Fibroblast of pulmonary artery (primary cell): ENCODE data around the gene PHF24.
"Not testable (repeated sequence)": the region's sequence is repeated elsewhere in the genome, so short reads cannot be mapped to it uniquely, and the experiment has no call there.

Experiments
- DNase-seq: peaks from one replicate; pipeline ENCODE4 v3.0.0-alpha.2; 2010; ENCODE audit warnings: low read depth
- H3K4me3 ChIP-seq: replicated peaks from 2 replicates; pipeline ENCODE4 v1.5.1; 2011; ENCODE audit warnings: low read depth, mild to moderate bottlenecking, control low read depth, low read length, moderate library complexity
- CTCF ChIP-seq: IDR thresholded peaks from 2 replicates; pipeline ENCODE4 v1.5.1; 2011; ENCODE audit warnings: mild to moderate bottlenecking, control low read depth, low read length, inconsistent platforms; ENCODE audit errors: missing control alignments

The PHF24 gene

GRCh38 chr9:34957492-34958410 lies at the start of gene PHF24:
TSS of gene PHF24 (plus strand) at chr9:34958285. CDS start at chr9:34971299, 13,014 bp downstream.
- TF ChIP-seq CTCF: no peak
- DNase-seq: no peak
- no peak within 1 kb of the TSS for H3K4me3 ChIP-seq

- no peak for DNase-seq
- H3K4me3 ChIP-seq: no peak overlapping the region
- no peak for TF ChIP-seq CTCF
Observed at GRCh38 chr9:34927061-34927460, 31.0 kb upstream of the PHF24 start.

- no peak for DNase-seq
- no peak overlapping the region for H3K4me3 ChIP-seq
- TF ChIP-seq CTCF: no peak
Observed at GRCh38 chr9:34928921-34929320, 29.2 kb upstream of the PHF24 start.

GRCh38 chr9:34929506-34930102 lies 28.5 kb upstream of the PHF24 start:
- DNase-seq: peak; percentile 26
- peak; percentile 69 for TF ChIP-seq CTCF
- no peak overlapping the region for H3K4me3 ChIP-seq

DNA sequence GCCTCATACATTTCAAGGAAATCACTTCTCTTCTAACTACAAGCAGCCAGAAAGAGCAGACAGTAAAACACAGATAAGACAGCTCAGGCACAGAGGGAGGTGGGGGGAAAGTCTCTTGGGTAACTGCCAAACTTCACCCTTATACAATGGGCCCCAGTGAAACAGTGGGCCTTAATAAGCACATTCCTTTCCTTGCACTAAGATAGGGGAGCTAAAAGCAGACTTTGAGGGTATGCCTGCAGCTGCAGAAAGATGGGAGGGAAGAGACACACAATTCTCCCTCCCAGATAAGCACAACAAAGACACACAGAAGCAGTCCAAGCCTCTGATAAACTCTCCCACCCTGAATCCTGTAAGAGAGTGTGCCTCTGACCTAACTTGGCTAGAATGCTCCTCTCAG lies 18.1 kb upstream of the PHF24 start:
- peak; percentile 23 for DNase-seq
- H3K4me3 ChIP-seq: not testable (repeated sequence)

- DNase-seq: no peak
- no peak overlapping the region for H3K4me3 ChIP-seq
- no peak for TF ChIP-seq CTCF
Observed at GRCh38 chr9:34948451-34948850, 9.6 kb upstream of the PHF24 start.

DNA sequence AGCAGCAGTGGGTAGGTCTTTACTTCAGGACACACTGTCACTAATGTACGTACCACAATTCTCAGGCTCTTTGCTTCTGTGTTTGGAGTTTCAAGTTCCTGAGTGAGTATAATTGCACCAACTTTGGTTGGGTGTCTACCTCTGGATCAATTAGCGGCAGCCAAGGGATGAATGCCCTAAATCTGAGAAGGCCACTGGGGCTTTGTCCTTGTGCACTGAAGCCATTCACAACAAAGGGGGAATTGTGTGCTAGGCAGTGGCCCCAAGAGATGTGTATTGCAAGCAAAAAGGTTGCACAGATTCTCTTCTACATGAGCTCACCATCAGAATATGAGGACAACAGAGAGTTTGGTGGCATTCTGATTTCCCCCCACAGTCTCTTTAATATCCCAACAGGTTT lies 3.9 kb upstream of the PHF24 start:
- no peak for TF ChIP-seq CTCF

DNA sequence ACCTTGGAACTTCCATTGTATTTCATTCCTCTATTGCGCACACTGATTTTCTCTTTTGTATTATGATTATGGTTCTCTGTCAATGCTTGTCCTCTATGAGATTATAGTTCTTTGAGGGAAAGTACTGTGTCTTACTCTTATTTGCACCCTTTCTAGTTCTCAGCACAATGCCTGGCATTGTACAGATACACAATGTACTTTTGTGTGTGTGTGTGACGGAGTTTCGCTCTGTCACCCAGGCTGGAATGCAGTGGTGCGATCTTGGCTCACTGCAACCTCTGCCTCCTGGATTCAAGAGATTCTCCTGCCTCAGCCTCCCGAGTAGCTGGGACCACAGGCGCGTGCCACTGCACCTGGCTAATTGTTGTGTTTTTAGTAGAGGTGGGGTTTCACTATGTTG lies 2.0 kb upstream of the PHF24 start:
- H3K4me3 ChIP-seq, DNase-seq: not testable (repeated sequence)

More for the DNA sequence above, 3.9 kb upstream of the PHF24 start:
- H3K4me3 ChIP-seq: no peak overlapping the region
- DNase-seq: no peak
